ENCODE results near the gene BRWD1. TPM values are rescaled to one million over a fixed set of nuclear protein-coding genes. Genes with fewer than 3 reads are reported as not detected.
A peak's percentile ranks its signal among the peaks of the same experiment; 100 is the strongest.

Gene BRWD1
- total RNA-seq (2021; fragmentation: NEBNext Ultra II Directional; extraction: Animal tissue kit (Norgen Biotek cat#: 25700)): 45.2 and 47.3 TPM in 2 replicates
- 7.0 and 9.3 TPM in 2 replicates for polyA plus RNA-seq (2011; rRNA removed)
- polyA plus RNA-seq (2011; cell fraction: cytosol; rRNA removed): 12.8 TPM
- polyA plus RNA-seq (2011; cell fraction: nucleus; rRNA removed): 6.4 TPM
- polyA plus RNA-seq (2012, experiment 1 of 2): 7.6 to 14.8 TPM (median 10.5 TPM) in 4 replicates
- 2.0 TPM for polyA plus RNA-seq (2012, experiment 2 of 2)
- 11.6 TPM for polyA plus RNA-seq (2013, experiment 1 of 2)
- 10.6 TPM for polyA plus RNA-seq (2013, experiment 2 of 2)
- polyA minus RNA-seq (2011; rRNA and poly(A)+ RNA removed): 51.2 and 69.2 TPM in 2 replicates
- polyA minus RNA-seq (2011; cell fraction: cytosol; rRNA and poly(A)+ RNA removed): 29.4 TPM
- polyA minus RNA-seq (2011; cell fraction: nucleus; rRNA and poly(A)+ RNA removed): 132 TPM
- long read RNA-seq, experiment 1, partial matches to known transcripts: 8 of 21 reads
- long read RNA-seq, experiment 1, other reads (novel, unspliced or antisense): 11 of 21 reads
- long read RNA-seq, experiment 2, partial matches to known transcripts: 4 of 5 reads
- long read RNA-seq, experiment 2, other reads (novel, unspliced or antisense): 1 of 5 reads

GRCh38 chr21:39313571-39314142 is at the start of gene BRWD1:
TSS of gene BRWD1 (minus strand) at chr21:39313632. CDS start at chr21:39313491, 141 bp downstream.
- peak within 1 kb of the TSS; percentile 91 for H3K18ac ChIP-seq (ENCODE audit: extremely low read depth, low read length)
- H3K9me3 ChIP-seq (ENCODE audit: insufficient read depth in 2 of 2, low read depth in 1 of 2, low read length in 1 of 2): no peaks in the 10 kb centered on the region
- H2BK15ac ChIP-seq (ENCODE audit: low read length): peak within 1 kb of the TSS; percentile 99; the same call in 1 of the 2 replicates
- H2BK12ac ChIP-seq (ENCODE audit: low read depth, low read length): peak within 1 kb of the TSS; percentile 70; the same call in 1 of the 2 replicates
- H3K4me2 ChIP-seq (ENCODE audit: insufficient read depth in 1 of 2, low read depth in 2 of 2, low read length in 2 of 2): peak within 1 kb of the TSS; percentile 75 to 82
- 0 out of 2 replicates have a peak within 1 kb of the TSS, but pooled peaks have one; percentile 3 for H2AK5ac ChIP-seq (ENCODE audit: low read depth, low read length)
- ChIA-PET CTCF (ENCODE audit: partially characterized antibody) (interaction anchor here (1.4 to 2.0 kb wide), 3 partner anchors 31 to 128 kb away, joined by 5 to 8 read pairs (median 6); no protein-coding TSS in a partner anchor), POLR2A (ENCODE audit: partially characterized antibody) (interaction anchor here (0.7 to 8.1 kb wide), 22 partner anchors 9 to 137 kb away, joined by 3 to 89 read pairs (median 6); partner anchors contain the start of genes HMGN1 and PSMG1)
- no peaks in the 10 kb centered on the region for H3K27me3 ChIP-seq (replicated peaks in 1 of 4; ENCODE audit: control insufficient read depth in 3 of 4, extremely low read depth in 1 of 4, insufficient read depth in 3 of 4, low read length in 3 of 4)
- peaks cover 0 to 19% (median 5%) of the 10 kb centered on the region in 4 experiments; a peak in 3 of 8 replicates for H3K36me3 ChIP-seq (ENCODE audit: control insufficient read depth in 2 of 4, insufficient read depth in 4 of 4, low read length in 3 of 4)
- H2BK5ac ChIP-seq (ENCODE audit: low read depth, low read length): peak within 1 kb of the TSS; percentile 87
- H4K20me1 ChIP-seq (replicated peaks in 1 of 2; ENCODE audit: control insufficient read depth in 1 of 2, insufficient read depth in 2 of 2, low read length in 2 of 2): peaks cover 0 to 2% of the 10 kb centered on the region in 2 experiments
- peaks cover 6% of the 10 kb centered on the region for H3K23me2 ChIP-seq (ENCODE audit: low read depth, low read length)
- H3K4me1 ChIP-seq (replicated peaks in 1 of 4; ENCODE audit: control insufficient read depth in 3 of 4, insufficient read depth in 4 of 4, low read length in 3 of 4): peaks cover 4 to 5% (median 4%) of the 10 kb centered on the region in 4 experiments; a peak in 5 of 7 replicates
- H4K91ac ChIP-seq (replicated peaks; ENCODE audit: insufficient read length, low read length): peak within 1 kb of the TSS; percentile 98
- H2AFZ ChIP-seq (ENCODE audit: low read length): peak within 1 kb of the TSS; percentile 17; the same call in 1 of the 2 replicates
- H2BK20ac ChIP-seq (ENCODE audit: low read length): no peak within 1 kb of the TSS; the same call in 1 of the 2 replicates
- H2BK120ac ChIP-seq (replicated peaks; ENCODE audit: low read depth, low read length): no peak within 1 kb of the TSS
- peak within 1 kb of the TSS; percentile 63 to 80 (median 69) for H3K4me3 ChIP-seq (ENCODE audit: extremely low read depth in 1 of 4, insufficient read depth in 2 of 4, low read depth in 3 of 4, low read length in 4 of 4)
- H4K5ac ChIP-seq (ENCODE audit: insufficient read length, low read depth, low read length): peak within 1 kb of the TSS; percentile 93
- peak within 1 kb of the TSS; percentile 98 for H3K27ac ChIP-seq (ENCODE audit: low read depth, low read length)
- no peak within 1 kb of the TSS for H3K23ac ChIP-seq (ENCODE audit: insufficient read length)
- H3K79me1 ChIP-seq (ENCODE audit: low read depth, low read length): peaks cover 2% of the 10 kb centered on the region; the same call in 1 of the 2 replicates
- peak; percentile 51 to 88 for DNase-seq (ENCODE audit: low read depth in 1 of 2, low spot score in 2 of 2)
- peak within 1 kb of the TSS; percentile 99 for H4K8ac ChIP-seq (ENCODE audit: extremely low read depth, insufficient read depth, low read length)
- no peak within 1 kb of the TSS for H3K14ac ChIP-seq (ENCODE audit: insufficient read length)
- no peak for FAIRE-seq
- WGBS, 2 experiments (ENCODE audit: extremely low coverage in 1 of 2, insufficient coverage in 1 of 2, insufficient read length in 1 of 2, insufficient replicate concordance in 2 of 2, low coverage in 1 of 2, low lambda C conversion rate in 2 of 2, missing lambda C conversion rate in 1 of 2): 1% methylated on average over 42 of the region's 78 CpGs; no CpG with 5 or more reads in 1 of the 2 experiments
- peak within 1 kb of the TSS; percentile 92 for H3K56ac ChIP-seq (replicated peaks; ENCODE audit: insufficient read length, low read depth, low read length)
- peaks cover 5 to 35% of the 10 kb centered on the region in 2 experiments; a peak in 3 of 4 replicates for H3K79me2 ChIP-seq (ENCODE audit: control insufficient read depth in 1 of 2, insufficient read depth in 2 of 2, low read length in 2 of 2)
- peak within 1 kb of the TSS; percentile 83 to 94 (median 90) for H3K9ac ChIP-seq (replicated peaks in 1 of 4; ENCODE audit: extremely low read depth in 1 of 4, low read depth in 3 of 4, low read length in 3 of 4)
- peak within 1 kb of the TSS; percentile 80 for H3K4ac ChIP-seq (replicated peaks; ENCODE audit: insufficient read length, low read depth, low read length)
- no peak for TF ChIP-seq GABPA (IDR thresholded peaks at IDR 0.05; ENCODE audit: borderline replicate concordance, insufficient read depth, low read length)
- no peak for TF ChIP-seq BRCA1 (IDR thresholded peaks at IDR 0.05; ENCODE audit: low read depth, low read length)
- no peak for TF ChIP-seq CHD1 (IDR thresholded peaks at IDR 0.05; ENCODE audit: low read depth, low read length)
- TF ChIP-seq, protein P1, sequence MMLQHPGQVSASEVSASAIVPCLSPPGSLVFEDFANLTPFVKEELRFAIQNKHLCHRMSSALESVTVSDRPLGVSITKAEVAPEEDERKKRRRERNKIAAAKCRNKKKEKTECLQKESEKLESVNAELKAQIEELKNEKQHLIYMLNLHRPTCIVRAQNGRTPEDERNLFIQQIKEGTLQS (IDR thresholded peaks at IDR 0.05; ENCODE audit: insufficient read depth, low read depth, low read length): no peak
- no peak; a peak in 1 of 4 replicates for TF ChIP-seq RAD21 (IDR thresholded peaks at IDR 0.05 in 1 of 2, conservative IDR thresholded peaks at IDR 0.05 in 1 of 2; ENCODE audit: low read depth in 2 of 2, low read length in 2 of 2)
- TF ChIP-seq NANOG (IDR thresholded peaks at IDR 0.05; ENCODE audit: insufficient read depth, low read depth, low read length, poor library complexity, severe bottlenecking): no peak
- TF ChIP-seq BCL11A (IDR thresholded peaks at IDR 0.05; ENCODE audit: low read depth in 2 of 2, low read length in 2 of 2): no peak

Measured in H1 (cell line).